Astrocyte of the cerebellum (primary cell): Measurements from ENCODE around the gene KCNK2.
A peak's percentile ranks its signal among the peaks of the same experiment; 100 is the strongest.
"Not testable (repeated sequence)": the region's sequence is repeated elsewhere in the genome, so short reads cannot be mapped to it uniquely, and the experiment has no call there.

Source experiments
- DNase-seq: peaks from one replicate; pipeline ENCODE4 v3.0.0-alpha.2; 2011; ENCODE audit warnings: low read depth
- H3K4me3 ChIP-seq: 2 replicates; pipeline ENCODE4 v1.5.1; 2011; ENCODE audit warnings: mild to moderate bottlenecking, low read depth, low read length, moderate library complexity
- CTCF ChIP-seq: IDR thresholded peaks from 2 replicates; pipeline ENCODE4 v1.5.1; 2012; ENCODE audit warnings: low read length, low read depth, moderate library complexity, mild to moderate bottlenecking; ENCODE audit errors: missing control alignments
- in situ Hi-C: cut with HindIII; loops from 2 replicates; pipeline ENCODE4 v1.10.0; 2017; ENCODE audit warnings: low sequenced_read_pairs

Gene KCNK2

GRCh38 chr1:215156232-215156631 is 73.7 kb downstream of the KCNK2 start:
- peak; percentile 49 for DNase-seq
- TF ChIP-seq CTCF: no peak

GRCh38 chr1:215160351-215160750 is 77.8 kb downstream of the KCNK2 start:
- H3K4me3 ChIP-seq: no peak overlapping the region
- TF ChIP-seq CTCF: no peak
- in situ Hi-C loops: no loop called here
- DNase-seq: no peak

More at GRCh38 chr1:215156232-215156631, 73.7 kb downstream of the KCNK2 start:
- in situ Hi-C loops: no loop called here
- no peak overlapping the region for H3K4me3 ChIP-seq

- H3K4me3 ChIP-seq, DNase-seq, in situ Hi-C loops: not testable (repeated sequence)
These were observed 80.6 kb downstream of the KCNK2 start for GRCh38 chr1:215163144-215163543.

GRCh38 chr1:215166886-215167285 is 84.3 kb downstream of the KCNK2 start:
- no peak for TF ChIP-seq CTCF
- no peak for DNase-seq
- H3K4me3 ChIP-seq: no peak overlapping the region
- in situ Hi-C loops: no loop called here

GRCh38 chr1:215181518-215181917 is 99.0 kb downstream of the KCNK2 start:
- TF ChIP-seq CTCF: no peak
- no peak for DNase-seq
- H3K4me3 ChIP-seq: no peak overlapping the region
- in situ Hi-C loops: no loop called here

- no peak for DNase-seq
- no peak for TF ChIP-seq CTCF
- in situ Hi-C loops: no loop called here
- no peak overlapping the region for H3K4me3 ChIP-seq
These were observed 102.6 kb downstream of the KCNK2 start for GRCh38 chr1:215185067-215185620.

GRCh38 chr1:215188302-215188950 is 105.9 kb downstream of the KCNK2 start:
- no peak for TF ChIP-seq CTCF
- H3K4me3 ChIP-seq: no peak overlapping the region
- in situ Hi-C loops: no loop called here
- no peak for DNase-seq
